Neural cell (in vitro differentiated cells): ENCODE data around the gene PMF1. TPM values are rescaled to one million over a fixed set of nuclear protein-coding genes. Genes with fewer than 3 reads are reported as not detected.
"Not testable (repeated sequence)": the region's sequence is repeated elsewhere in the genome, so short reads cannot be mapped to it uniquely, and the experiment has no call there.

ENCODE experiments used
- H2AFZ ChIP-seq: fragments of 200-600, 300-800 bp; sonication (generic), shearing (Covaris generic); 2 replicates; pipeline ENCODE4 v1.6.0; 2014; ENCODE audit warnings: low read depth, mild to moderate bottlenecking, antibody characterized with exemption, low read length, moderate library complexity
- H3F3A ChIP-seq: fragments of 200-600 bp; shearing (Covaris generic); 2 replicates; pipeline ENCODE4 v1.6.1; 2016; ENCODE audit warnings: mild to moderate bottlenecking, moderate library complexity, mixed read lengths, antibody characterized with exemption, low read length; ENCODE audit not compliant: insufficient read depth, poor library complexity, severe bottlenecking
- H3K27ac ChIP-seq: fragments of 200-600, 300-800 bp; sonication (generic), shearing (Covaris generic); 2 replicates; pipeline ENCODE4 v1.5.1; 2014; ENCODE audit warnings: mild to moderate bottlenecking, low read length, moderate library complexity
- H3K27me3 ChIP-seq: fragments of 300-800, 200-600 bp; sonication (generic), shearing (Covaris generic); 2 replicates; pipeline ENCODE4 v1.6.0; 2014; ENCODE audit warnings: mild to moderate bottlenecking, low read depth, low read length, moderate library complexity; ENCODE audit not compliant: insufficient read depth
- H3K36me3 ChIP-seq: fragments of 300-800, 200-600 bp; sonication (generic), shearing (Covaris generic); 2 replicates; pipeline ENCODE4 v1.5.1; 2014; ENCODE audit warnings: mild to moderate bottlenecking, antibody characterized with exemption, low read length, moderate library complexity; ENCODE audit not compliant: insufficient read depth
- H3K4me2 ChIP-seq: fragments of 300-800, 200-600 bp; sonication (generic), shearing (Covaris generic); 2 replicates; pipeline ENCODE4 v1.6.0; 2014; ENCODE audit warnings: mild to moderate bottlenecking, low read length
- H3K4me3 ChIP-seq: fragments of 300-800, 200-600 bp; sonication (generic), shearing (Covaris generic); 2 replicates; pipeline ENCODE4 v1.5.1; 2014; ENCODE audit warnings: mild to moderate bottlenecking, low read length, moderate library complexity
- H3K79me2 ChIP-seq: fragments of 200-600 bp; shearing (Covaris generic); replicated peaks from 2 replicates; pipeline ENCODE4 v1.6.0; 2014; ENCODE audit warnings: mild to moderate bottlenecking, low read length, moderate library complexity; ENCODE audit not compliant: insufficient read depth
- H3K9ac ChIP-seq: fragments of 300-800, 200-600 bp; sonication (generic), shearing (Covaris generic); 2 replicates; pipeline ENCODE4 v1.6.1; 2016; ENCODE audit warnings: mild to moderate bottlenecking, low read length, mixed read lengths
- H3K9me2 ChIP-seq: fragments of 200-600 bp; shearing (Covaris generic); 2 replicates; pipeline ENCODE4 v1.6.1; 2016; ENCODE audit warnings: mild to moderate bottlenecking, low read length, mixed read lengths; ENCODE audit not compliant: insufficient read depth
- H3K9me3 ChIP-seq: fragments of 200-600, 300-800 bp; sonication (generic), shearing (Covaris generic); 2 replicates; pipeline ENCODE4 v1.6.1; 2016; ENCODE audit warnings: mild to moderate bottlenecking, mixed run types, low read length, moderate library complexity, mixed read lengths
- H4K20me1 ChIP-seq: fragments of 200-600 bp; shearing (Covaris generic); 2 replicates; pipeline ENCODE4 v1.6.1; 2016; ENCODE audit warnings: mild to moderate bottlenecking, mixed run types; ENCODE audit not compliant: insufficient read depth
- EP300 ChIP-seq: fragments of 450-650 bp; conservative IDR thresholded peaks from 2 replicates; pipeline ENCODE4 v1.6.1; 2014; ENCODE audit warnings: antibody characterized with exemption, mild to moderate bottlenecking, moderate library complexity; ENCODE audit not compliant: poor library complexity, severe bottlenecking
- EZH2 ChIP-seq: fragments of 200-600, 300-800 bp; shearing (Covaris generic), sonication (generic); IDR thresholded peaks from 2 replicates; pipeline ENCODE4 v1.6.1; 2014; ENCODE audit warnings: antibody characterized with exemption, low read length, borderline replicate concordance, mild to moderate bottlenecking; ENCODE audit not compliant: insufficient read depth, poor library complexity, severe bottlenecking
- MXI1 ChIP-seq: fragments of 450-650 bp; conservative IDR thresholded peaks from 2 replicates; pipeline ENCODE4 v1.6.1; 2014; ENCODE audit warnings: antibody characterized with exemption, mild to moderate bottlenecking; ENCODE audit not compliant: poor library complexity, severe bottlenecking
- POLR2AphosphoS5 ChIP-seq: IDR thresholded peaks from 2 replicates; pipeline ENCODE4 v1.6.1; 2012
- RAD21 ChIP-seq: fragments of 450-650 bp; conservative IDR thresholded peaks from 2 replicates; pipeline ENCODE4 v1.6.1; 2014; ENCODE audit warnings: antibody characterized with exemption, mild to moderate bottlenecking, moderate library complexity
- SMC3 ChIP-seq: fragments of 450-650 bp; conservative IDR thresholded peaks from 2 replicates; pipeline ENCODE4 v1.6.1; 2014; ENCODE audit warnings: antibody characterized with exemption, mild to moderate bottlenecking, moderate library complexity; ENCODE audit not compliant: poor library complexity
- TAF1 ChIP-seq: IDR thresholded peaks from 2 replicates; pipeline ENCODE4 v1.6.1; 2012; ENCODE audit warnings: low read depth
- polyA plus RNA-seq: library from polyadenylated mRNA; depleted of rRNA; stranded (reverse); fragments of >200 nt; gene quantifications from 2 replicates; pipeline ENCODE4 v1.2.3, GENCODE V29; 2014
- TF ChIP-seq, protein P1 (sequence below): IDR thresholded peaks from 2 replicates; pipeline ENCODE4 v1.6.1; 2012; ENCODE audit warnings: borderline replicate concordance
- TF ChIP-seq, protein P2 (sequence below): fragments of 450-650 bp; IDR thresholded peaks from 2 replicates; pipeline ENCODE4 v1.5.1; 2014; ENCODE audit warnings: antibody characterized with exemption, mild to moderate bottlenecking, moderate library complexity; ENCODE audit not compliant: poor library complexity, severe bottlenecking

PMF1 gene
- polyA plus RNA-seq, 1 donor from 2014 or later = 97.0 TPM

DNA sequence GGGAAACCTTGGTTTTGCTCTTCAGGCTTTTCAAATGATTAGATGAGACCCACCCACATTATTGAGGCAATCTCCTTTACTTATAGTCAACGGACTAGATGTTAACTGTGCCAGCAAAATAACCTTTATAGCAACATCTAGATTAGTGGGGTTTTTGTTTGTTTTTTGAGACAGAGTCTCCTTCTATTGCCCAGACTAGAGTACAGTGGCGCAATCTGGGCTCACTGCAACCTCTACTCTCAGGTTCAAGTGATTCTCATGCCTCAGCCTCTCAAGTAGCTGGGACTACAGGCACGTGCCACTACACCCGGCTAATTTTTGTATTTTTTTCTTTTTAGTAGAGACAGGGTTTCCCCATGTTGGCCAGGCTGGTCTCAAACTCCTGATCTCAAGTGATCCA lies 22.5 kb upstream of the PMF1 start:
- not testable (repeated sequence) for H3K27ac ChIP-seq, H3K4me3 ChIP-seq, H3K9me3 ChIP-seq, H3K27me3 ChIP-seq, H3K9me2 ChIP-seq, H3F3A ChIP-seq, H3K79me2 ChIP-seq, H4K20me1 ChIP-seq, H3K9ac ChIP-seq, H2AFZ ChIP-seq, H3K36me3 ChIP-seq, H3K4me2 ChIP-seq

DNA sequence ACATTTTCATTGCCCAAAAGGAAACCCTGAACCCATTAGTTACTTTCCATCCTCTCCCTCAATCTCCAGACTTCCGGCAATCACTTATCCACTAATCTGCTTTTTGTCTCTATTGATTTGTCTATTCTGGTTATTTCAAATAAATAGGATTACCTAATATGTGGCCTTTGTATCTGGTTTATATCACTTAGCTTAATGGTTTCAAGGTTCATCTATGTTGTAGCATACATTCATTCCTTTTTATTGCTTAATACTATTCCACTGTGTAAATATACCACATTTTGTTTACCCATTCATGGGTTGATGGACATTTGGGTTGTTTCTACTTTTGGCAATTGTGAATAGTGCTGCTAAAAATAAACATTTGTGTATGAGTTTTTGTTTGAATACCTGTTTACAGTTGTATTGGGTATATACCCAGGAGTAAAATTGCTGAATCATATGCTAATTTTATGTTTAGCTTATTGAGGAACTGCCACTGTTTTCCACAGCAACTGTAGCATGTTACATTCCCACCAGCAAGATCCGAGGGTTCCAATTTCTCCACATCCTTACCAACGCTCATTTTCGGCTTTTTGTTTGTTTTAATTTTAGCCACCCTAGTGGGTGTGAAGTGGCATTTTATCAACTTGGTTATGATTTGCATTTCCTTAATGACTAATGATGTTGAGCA lies 21.4 kb upstream of the PMF1 start:
- Histone ChIP-seq H3K9me2 (no peaks in the 10 kb centered on the region), H3K27ac (no peak overlapping the region), H3K27me3 (no peaks in the 10 kb centered on the region), H3K79me2 (peaks cover 20% of the 10 kb centered on the region), H4K20me1 (no peaks in the 10 kb centered on the region), H3K4me2 (no peak overlapping the region), H3F3A (peaks cover 3% of the 10 kb centered on the region), H2AFZ (no peak overlapping the region), H3K9ac (no peak overlapping the region), H3K9me3 (no peaks in the 10 kb centered on the region), H3K4me3 (no peak overlapping the region), H3K36me3 (no peaks in the 10 kb centered on the region)
- TF ChIP-seq RAD21 = no peak
- no peak for TF ChIP-seq POLR2AphosphoS5
- TF ChIP-seq, protein P1, sequence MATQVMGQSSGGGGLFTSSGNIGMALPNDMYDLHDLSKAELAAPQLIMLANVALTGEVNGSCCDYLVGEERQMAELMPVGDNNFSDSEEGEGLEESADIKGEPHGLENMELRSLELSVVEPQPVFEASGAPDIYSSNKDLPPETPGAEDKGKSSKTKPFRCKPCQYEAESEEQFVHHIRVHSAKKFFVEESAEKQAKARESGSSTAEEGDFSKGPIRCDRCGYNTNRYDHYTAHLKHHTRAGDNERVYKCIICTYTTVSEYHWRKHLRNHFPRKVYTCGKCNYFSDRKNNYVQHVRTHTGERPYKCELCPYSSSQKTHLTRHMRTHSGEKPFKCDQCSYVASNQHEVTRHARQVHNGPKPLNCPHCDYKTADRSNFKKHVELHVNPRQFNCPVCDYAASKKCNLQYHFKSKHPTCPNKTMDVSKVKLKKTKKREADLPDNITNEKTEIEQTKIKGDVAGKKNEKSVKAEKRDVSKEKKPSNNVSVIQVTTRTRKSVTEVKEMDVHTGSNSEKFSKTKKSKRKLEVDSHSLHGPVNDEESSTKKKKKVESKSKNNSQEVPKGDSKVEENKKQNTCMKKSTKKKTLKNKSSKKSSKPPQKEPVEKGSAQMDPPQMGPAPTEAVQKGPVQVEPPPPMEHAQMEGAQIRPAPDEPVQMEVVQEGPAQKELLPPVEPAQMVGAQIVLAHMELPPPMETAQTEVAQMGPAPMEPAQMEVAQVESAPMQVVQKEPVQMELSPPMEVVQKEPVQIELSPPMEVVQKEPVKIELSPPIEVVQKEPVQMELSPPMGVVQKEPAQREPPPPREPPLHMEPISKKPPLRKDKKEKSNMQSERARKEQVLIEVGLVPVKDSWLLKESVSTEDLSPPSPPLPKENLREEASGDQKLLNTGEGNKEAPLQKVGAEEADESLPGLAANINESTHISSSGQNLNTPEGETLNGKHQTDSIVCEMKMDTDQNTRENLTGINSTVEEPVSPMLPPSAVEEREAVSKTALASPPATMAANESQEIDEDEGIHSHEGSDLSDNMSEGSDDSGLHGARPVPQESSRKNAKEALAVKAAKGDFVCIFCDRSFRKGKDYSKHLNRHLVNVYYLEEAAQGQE = no peak
- no peak for TF ChIP-seq MXI1
- TF ChIP-seq EP300 = no peak

DNA sequence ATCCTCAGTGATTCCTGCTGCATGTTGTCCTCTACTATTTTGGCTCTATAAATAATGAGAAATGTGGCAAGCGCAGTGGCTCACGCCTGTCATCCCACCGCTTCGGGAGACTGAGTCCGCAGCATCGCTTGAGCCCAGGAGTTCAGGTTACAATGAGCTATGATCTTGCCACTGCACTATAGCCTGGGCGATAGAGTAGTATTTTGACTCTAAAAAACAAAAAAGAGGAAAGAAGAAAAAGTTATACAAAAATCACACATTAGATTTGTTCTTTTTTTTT lies 19.7 kb upstream of the PMF1 start:
- Histone ChIP-seq H3K27me3 (no peaks in the 10 kb centered on the region), H3K79me2 (peaks cover 33% of the 10 kb centered on the region), H4K20me1 (no peaks in the 10 kb centered on the region), H3K4me3 (peak overlapping the region; percentile 85), H3K27ac (peak overlapping the region; percentile 54), H3K9me3 (no peaks in the 10 kb centered on the region), H3K4me2 (no peak overlapping the region), H3K9ac (peak overlapping the region; percentile 28), H3F3A (peaks cover 3% of the 10 kb centered on the region), H3K36me3 (no peaks in the 10 kb centered on the region), H2AFZ (no peak overlapping the region), H3K9me2 (no peaks in the 10 kb centered on the region)
- no peak for TF ChIP-seq TAF1
- no peak for TF ChIP-seq EP300
- TF ChIP-seq RAD21 = no peak
- TF ChIP-seq SMC3 = no peak
- TF ChIP-seq EZH2 = no peak
- TF ChIP-seq, protein P2, sequence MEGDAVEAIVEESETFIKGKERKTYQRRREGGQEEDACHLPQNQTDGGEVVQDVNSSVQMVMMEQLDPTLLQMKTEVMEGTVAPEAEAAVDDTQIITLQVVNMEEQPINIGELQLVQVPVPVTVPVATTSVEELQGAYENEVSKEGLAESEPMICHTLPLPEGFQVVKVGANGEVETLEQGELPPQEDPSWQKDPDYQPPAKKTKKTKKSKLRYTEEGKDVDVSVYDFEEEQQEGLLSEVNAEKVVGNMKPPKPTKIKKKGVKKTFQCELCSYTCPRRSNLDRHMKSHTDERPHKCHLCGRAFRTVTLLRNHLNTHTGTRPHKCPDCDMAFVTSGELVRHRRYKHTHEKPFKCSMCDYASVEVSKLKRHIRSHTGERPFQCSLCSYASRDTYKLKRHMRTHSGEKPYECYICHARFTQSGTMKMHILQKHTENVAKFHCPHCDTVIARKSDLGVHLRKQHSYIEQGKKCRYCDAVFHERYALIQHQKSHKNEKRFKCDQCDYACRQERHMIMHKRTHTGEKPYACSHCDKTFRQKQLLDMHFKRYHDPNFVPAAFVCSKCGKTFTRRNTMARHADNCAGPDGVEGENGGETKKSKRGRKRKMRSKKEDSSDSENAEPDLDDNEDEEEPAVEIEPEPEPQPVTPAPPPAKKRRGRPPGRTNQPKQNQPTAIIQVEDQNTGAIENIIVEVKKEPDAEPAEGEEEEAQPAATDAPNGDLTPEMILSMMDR = no peak
- TF ChIP-seq, protein P1 = no peak
